IMR-90 (cell line): Measurements from ENCODE around the gene NEK9.

Source experiments
- BHLHE40 ChIP-seq: fragments of 150-350 bp; IDR thresholded peaks from 2 replicates; pipeline ENCODE4 v1.6.1; 2016; ENCODE audit warnings: mild to moderate bottlenecking, low read depth, low read length
- CEBPB ChIP-seq: IDR thresholded peaks from 2 replicates; pipeline ENCODE4 v1.6.1; 2012; ENCODE audit warnings: low read depth, low read length, improper control_type of control experiment
- FOS ChIP-seq: fragments of 150-350 bp; IDR thresholded peaks from 2 replicates; pipeline ENCODE4 v1.6.1; 2016; ENCODE audit warnings: low read depth, low read length
- MAFK ChIP-seq: IDR thresholded peaks from 2 replicates; pipeline ENCODE4 v1.6.1; 2012; ENCODE audit warnings: low read depth, low read length, improper control_type of control experiment
- MAZ ChIP-seq: IDR thresholded peaks from 2 replicates; pipeline ENCODE4 v1.6.1; 2012; ENCODE audit warnings: low read depth, mild to moderate bottlenecking, low read length, improper control_type of control experiment, moderate library complexity, borderline replicate concordance
- MXI1 ChIP-seq: IDR thresholded peaks from 2 replicates; pipeline ENCODE4 v1.6.1; 2012; ENCODE audit warnings: low read depth, mild to moderate bottlenecking, low read length, moderate library complexity, borderline replicate concordance
- NFE2L2 ChIP-seq: fragments of 150-350 bp; IDR thresholded peaks from 2 replicates; pipeline ENCODE4 v1.6.1; 2016; ENCODE audit warnings: low read depth, mild to moderate bottlenecking, low read length
- POLR2A ChIP-seq: IDR thresholded peaks from 2 replicates; pipeline ENCODE4 v1.6.1; 2012; ENCODE audit warnings: mild to moderate bottlenecking, low read depth, low read length
- RAD21 ChIP-seq: IDR thresholded peaks from 2 replicates; pipeline ENCODE4 v1.6.1; 2012; ENCODE audit warnings: low read length, improper control_type of control experiment
- RFX5 ChIP-seq: IDR thresholded peaks from 2 replicates; pipeline ENCODE4 v1.8.0; 2012; ENCODE audit warnings: low read depth, mild to moderate bottlenecking, low read length, moderate library complexity
- SMC3 ChIP-seq: fragments of 150-350 bp; IDR thresholded peaks from 2 replicates; pipeline ENCODE4 v1.6.1; 2016; ENCODE audit warnings: low read depth, mild to moderate bottlenecking, antibody characterized with exemption, low read length, moderate library complexity
- USF2 ChIP-seq: fragments of 150-350 bp; IDR thresholded peaks from 2 replicates; pipeline ENCODE4 v1.6.1; 2017; ENCODE audit warnings: mild to moderate bottlenecking, antibody characterized with exemption, low read length, low read depth
- TF ChIP-seq, protein P1 (sequence below): conservative IDR thresholded peaks from 2 replicates; pipeline ENCODE4 v1.5.1; 2012; ENCODE audit warnings: mild to moderate bottlenecking, low read depth, low read length, improper control_type of control experiment
- TF ChIP-seq, protein P2 (sequence below): fragments of 150-350 bp; IDR thresholded peaks from 2 replicates; pipeline ENCODE4 v1.6.1; 2016; ENCODE audit warnings: low read depth, mild to moderate bottlenecking, low read length, moderate library complexity, borderline replicate concordance

- TF ChIP-seq, protein P1, sequence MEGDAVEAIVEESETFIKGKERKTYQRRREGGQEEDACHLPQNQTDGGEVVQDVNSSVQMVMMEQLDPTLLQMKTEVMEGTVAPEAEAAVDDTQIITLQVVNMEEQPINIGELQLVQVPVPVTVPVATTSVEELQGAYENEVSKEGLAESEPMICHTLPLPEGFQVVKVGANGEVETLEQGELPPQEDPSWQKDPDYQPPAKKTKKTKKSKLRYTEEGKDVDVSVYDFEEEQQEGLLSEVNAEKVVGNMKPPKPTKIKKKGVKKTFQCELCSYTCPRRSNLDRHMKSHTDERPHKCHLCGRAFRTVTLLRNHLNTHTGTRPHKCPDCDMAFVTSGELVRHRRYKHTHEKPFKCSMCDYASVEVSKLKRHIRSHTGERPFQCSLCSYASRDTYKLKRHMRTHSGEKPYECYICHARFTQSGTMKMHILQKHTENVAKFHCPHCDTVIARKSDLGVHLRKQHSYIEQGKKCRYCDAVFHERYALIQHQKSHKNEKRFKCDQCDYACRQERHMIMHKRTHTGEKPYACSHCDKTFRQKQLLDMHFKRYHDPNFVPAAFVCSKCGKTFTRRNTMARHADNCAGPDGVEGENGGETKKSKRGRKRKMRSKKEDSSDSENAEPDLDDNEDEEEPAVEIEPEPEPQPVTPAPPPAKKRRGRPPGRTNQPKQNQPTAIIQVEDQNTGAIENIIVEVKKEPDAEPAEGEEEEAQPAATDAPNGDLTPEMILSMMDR = no peak
- TF ChIP-seq RFX5 (no peak), CEBPB (no peak), POLR2A (no peak), MAFK (no peak), USF2 (no peak), SMC3 (no peak), FOS (no peak), MXI1 (no peak), RAD21 (no peak), NFE2L2 (no peak), MAZ (no peak), BHLHE40 (no peak)
- TF ChIP-seq, protein P2, sequence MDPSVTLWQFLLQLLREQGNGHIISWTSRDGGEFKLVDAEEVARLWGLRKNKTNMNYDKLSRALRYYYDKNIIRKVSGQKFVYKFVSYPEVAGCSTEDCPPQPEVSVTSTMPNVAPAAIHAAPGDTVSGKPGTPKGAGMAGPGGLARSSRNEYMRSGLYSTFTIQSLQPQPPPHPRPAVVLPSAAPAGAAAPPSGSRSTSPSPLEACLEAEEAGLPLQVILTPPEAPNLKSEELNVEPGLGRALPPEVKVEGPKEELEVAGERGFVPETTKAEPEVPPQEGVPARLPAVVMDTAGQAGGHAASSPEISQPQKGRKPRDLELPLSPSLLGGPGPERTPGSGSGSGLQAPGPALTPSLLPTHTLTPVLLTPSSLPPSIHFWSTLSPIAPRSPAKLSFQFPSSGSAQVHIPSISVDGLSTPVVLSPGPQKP = no peak
Measured at GRCh38 chr14:75040959-75041358, 85.9 kb downstream of the NEK9 start.
